GM21723 (cell line): Measurements from ENCODE around the gene AUH.
"Not testable (repeated sequence)": the region's sequence is repeated elsewhere in the genome, so short reads cannot be mapped to it uniquely, and the experiment has no call there.

Experiments used
- ATAC-seq: cut with Tn5 transposase; IDR thresholded peaks from one replicate; pipeline ENCODE4 v1.9.1; 2021; ENCODE audit warnings: mild to moderate bottlenecking, moderate library complexity; ENCODE audit not compliant: unreplicated experiment

AUH gene

GRCh38 chr9:91214086-91214485 lies 147.6 kb downstream of the AUH start:
- ATAC-seq: no peak

GRCh38 chr9:91212596-91213243 lies 149.0 kb downstream of the AUH start:
- ATAC-seq: no peak

- ATAC-seq: no peak
These were observed 149.8 kb downstream of the AUH start for GRCh38 chr9:91211919-91212318.

- no peak for ATAC-seq
These were observed 150.3 kb downstream of the AUH start for GRCh38 chr9:91211414-91211813.

GRCh38 chr9:91210318-91210717 lies 151.4 kb downstream of the AUH start:
- ATAC-seq: no peak

- no peak for ATAC-seq
These were observed 152.9 kb downstream of the AUH start for GRCh38 chr9:91208837-91209236.

- no peak for ATAC-seq
These were observed 153.3 kb downstream of the AUH start for GRCh38 chr9:91208419-91208745.

GRCh38 chr9:91207729-91208418 lies 153.8 kb downstream of the AUH start:
- peak; percentile 90 for ATAC-seq

- ATAC-seq: no peak
These were observed 154.4 kb downstream of the AUH start for GRCh38 chr9:91207397-91207728.

GRCh38 chr9:91206806-91207205 lies 154.9 kb downstream of the AUH start:
- no peak for ATAC-seq

GRCh38 chr9:91202736-91203283 lies 158.9 kb downstream of the AUH start:
- no peak for ATAC-seq

- ATAC-seq: no peak
These were observed 160.9 kb downstream of the AUH start for GRCh38 chr9:91200692-91201336.

GRCh38 chr9:91199739-91200497 lies 161.8 kb downstream of the AUH start:
- no peak for ATAC-seq

GRCh38 chr9:91198881-91199280 lies 162.8 kb downstream of the AUH start:
- not testable (repeated sequence) for ATAC-seq

GRCh38 chr9:91198405-91198804 lies 163.3 kb downstream of the AUH start:
- ATAC-seq: no peak

GRCh38 chr9:91197232-91198181 lies 164.2 kb downstream of the AUH start:
- ATAC-seq: no peak

- no peak for ATAC-seq
These were observed 165.4 kb downstream of the AUH start for GRCh38 chr9:91196103-91196950.

GRCh38 chr9:91195372-91196012 lies 166.2 kb downstream of the AUH start:
- no peak for ATAC-seq
